Measurements from ENCODE around the gene SRCIN1.
"Not testable (repeated sequence)": the region's sequence is repeated elsewhere in the genome, so short reads cannot be mapped to it uniquely, and the experiment has no call there.

SRCIN1 gene

GRCh38 chr17:38605841-38606645, at the start of gene SRCIN1:
Gene SRCIN1, minus strand, starts transcription at chr17:38605952. Its CDS starts 247 bp downstream, at chr17:38605705.
- DNase-seq: peak; percentile 48

- no peak for DNase-seq
Measured at GRCh38 chr17:38654411-38655398, 49.0 kb upstream of the SRCIN1 start.

GRCh38 chr17:38653679-38654078, 47.9 kb upstream of the SRCIN1 start:
- no peak for DNase-seq

GRCh38 chr17:38653230-38653629, 47.5 kb upstream of the SRCIN1 start:
- DNase-seq: no peak

GRCh38 chr17:38650653-38651173, 45.0 kb upstream of the SRCIN1 start:
- not testable (repeated sequence) for DNase-seq

- no peak for DNase-seq
Measured at GRCh38 chr17:38637951-38638350, 32.2 kb upstream of the SRCIN1 start.

- no peak for DNase-seq
Measured at GRCh38 chr17:38636054-38636453, 30.3 kb upstream of the SRCIN1 start.

- DNase-seq: no peak
Measured at GRCh38 chr17:38632334-38632733, 26.6 kb upstream of the SRCIN1 start.

- DNase-seq: peak; percentile 31
Measured at GRCh38 chr17:38628441-38628840, 22.7 kb upstream of the SRCIN1 start.

GRCh38 chr17:38627957-38628356, 22.2 kb upstream of the SRCIN1 start:
- DNase-seq: no peak

GRCh38 chr17:38626606-38627226, 21.0 kb upstream of the SRCIN1 start:
- not testable (repeated sequence) for DNase-seq

- no peak for DNase-seq
Measured at GRCh38 chr17:38625482-38625881, 19.7 kb upstream of the SRCIN1 start.

GRCh38 chr17:38624782-38625355, 19.1 kb upstream of the SRCIN1 start:
- not testable (repeated sequence) for DNase-seq

- DNase-seq: no peak
Measured at GRCh38 chr17:38621538-38621937, 15.8 kb upstream of the SRCIN1 start.

- DNase-seq: no peak
Measured at GRCh38 chr17:38620551-38621277, 15.0 kb upstream of the SRCIN1 start.

- no peak for DNase-seq
Measured at GRCh38 chr17:38619937-38620550, 14.3 kb upstream of the SRCIN1 start.

GRCh38 chr17:38619451-38619795, 13.7 kb upstream of the SRCIN1 start:
- DNase-seq: no peak

- peak; percentile 22 for DNase-seq
Measured at GRCh38 chr17:38617967-38618760, 12.4 kb upstream of the SRCIN1 start.

- peak; percentile 67 for DNase-seq
Measured at GRCh38 chr17:38617074-38617860, 11.5 kb upstream of the SRCIN1 start.

GRCh38 chr17:38616361-38616760, 10.6 kb upstream of the SRCIN1 start:
- DNase-seq: no peak
